HUES48 (cell line): ENCODE data around the gene DNAJC8.

Experiments used
- H3K27ac ChIP-seq: one replicate; pipeline ENCODE4 v1.7.0; 2013; ENCODE audit warnings: low read depth, low read length, inconsistent platforms
- H3K27me3 ChIP-seq: 2 replicates; pipeline ENCODE4 v1.6.1; 2013; ENCODE audit warnings: mild to moderate bottlenecking, low read length; ENCODE audit not compliant: control insufficient read depth, insufficient read depth
- H3K36me3 ChIP-seq: 2 replicates; pipeline ENCODE4 v1.6.1; 2013; ENCODE audit warnings: low read length; ENCODE audit not compliant: control insufficient read depth, insufficient read depth
- H3K4me1 ChIP-seq: 2 replicates; pipeline ENCODE4 v1.6.1; 2013; ENCODE audit warnings: mild to moderate bottlenecking, low read length; ENCODE audit not compliant: control insufficient read depth, insufficient read depth
- H3K4me3 ChIP-seq: 2 replicates; pipeline ENCODE4 v1.5.1; 2013; ENCODE audit warnings: mild to moderate bottlenecking, low read depth, low read length
- H3K9ac ChIP-seq: 2 replicates; pipeline ENCODE4 v1.6.1; 2013; ENCODE audit warnings: mild to moderate bottlenecking, low read depth, low read length, moderate library complexity
- H3K9me3 ChIP-seq: 2 replicates; pipeline ENCODE4 v1.6.1; 2013; ENCODE audit warnings: low read length; ENCODE audit not compliant: control insufficient read depth, insufficient read depth

Gene DNAJC8

GRCh38 chr1:28249013-28249865, 16.4 kb upstream of the DNAJC8 start:
- Histone ChIP-seq H3K4me3 (peak overlapping the region; percentile 39; the same call in 1 of the 2 replicates), H3K4me1 (peaks cover 26% of the 10 kb centered on the region), H3K36me3 (no peaks in the 10 kb centered on the region), H3K9me3 (no peaks in the 10 kb centered on the region), H3K9ac (peak overlapping the region; percentile 43), H3K27ac (peak overlapping the region; percentile 15), H3K27me3 (no peaks in the 10 kb centered on the region)

- no peaks in the 10 kb centered on the region for H3K27me3 ChIP-seq
- peak overlapping the region; percentile 39; the same call in 1 of the 2 replicates for H3K4me3 ChIP-seq
- no peaks in the 10 kb centered on the region for H3K36me3 ChIP-seq
- H3K4me1 ChIP-seq, result peaks cover 26% of the 10 kb centered on the region
- no peaks in the 10 kb centered on the region for H3K9me3 ChIP-seq
- peak overlapping the region; percentile 36 for H3K27ac ChIP-seq
- H3K9ac ChIP-seq, result peak overlapping the region; percentile 43; the same call in 1 of the 2 replicates
Observed at GRCh38 chr1:28248273-28249012, 15.6 kb upstream of the DNAJC8 start.

DNA sequence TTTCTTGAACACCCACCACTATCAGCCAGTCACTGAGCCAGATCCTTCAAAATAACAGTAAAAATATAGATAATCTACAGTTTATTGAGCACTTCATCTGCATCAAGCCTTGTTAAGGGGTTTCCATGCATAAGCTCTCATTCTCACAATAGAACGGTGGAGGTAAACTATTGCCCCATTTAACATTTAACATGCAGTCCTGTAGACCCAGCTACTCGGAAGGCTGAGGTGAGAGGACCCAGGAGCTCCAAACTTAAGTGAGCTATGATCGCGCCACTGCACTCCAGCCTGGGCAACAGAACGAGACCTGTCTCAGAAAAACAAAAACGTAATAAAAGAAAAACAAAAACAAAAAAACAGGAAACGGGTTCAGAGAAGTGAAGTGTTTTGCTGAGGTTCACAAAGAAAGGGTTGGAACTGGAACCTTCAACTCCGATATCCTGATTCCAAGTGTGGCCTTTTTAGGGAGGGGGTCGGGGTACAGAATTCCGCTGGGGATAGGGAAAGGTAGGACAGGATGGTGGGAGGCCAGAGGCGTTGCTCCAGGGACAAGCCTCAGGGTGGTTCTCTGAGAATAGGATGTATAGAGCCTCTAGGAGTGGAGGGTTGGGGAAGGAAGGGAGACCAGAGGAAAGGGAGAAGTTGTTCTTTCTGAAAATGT, 14.9 kb upstream of the DNAJC8 start:
- peak overlapping the region; percentile 44 for H3K4me3 ChIP-seq
- H3K9ac ChIP-seq, result peak overlapping the region; percentile 1; the same call in 1 of the 2 replicates
- H3K27ac ChIP-seq, result no peak overlapping the region
- no peaks in the 10 kb centered on the region for H3K27me3 ChIP-seq
- H3K9me3 ChIP-seq, result no peaks in the 10 kb centered on the region
- no peaks in the 10 kb centered on the region for H3K36me3 ChIP-seq
- peaks cover 26% of the 10 kb centered on the region for H3K4me1 ChIP-seq

DNA sequence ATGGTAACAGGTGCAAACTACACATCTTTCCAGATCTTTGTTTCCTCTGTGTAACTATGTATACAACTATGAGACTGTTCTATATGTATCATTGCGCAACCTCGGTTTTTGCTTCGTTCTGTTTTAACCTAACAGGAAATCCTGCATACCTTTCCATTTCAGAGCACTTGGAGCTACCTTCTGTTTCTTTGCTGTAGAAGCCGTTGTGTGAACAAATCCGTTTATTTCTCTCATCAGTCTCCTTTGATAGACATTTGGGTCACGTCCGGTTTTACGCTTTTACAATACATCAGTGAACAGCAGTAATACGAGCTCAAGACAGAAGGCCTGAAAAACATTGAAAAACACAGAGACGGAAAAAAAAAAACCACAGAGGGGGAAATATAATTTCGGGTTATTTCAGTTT, 13.6 kb upstream of the DNAJC8 start:
- Histone ChIP-seq H3K36me3 (no peaks in the 10 kb centered on the region), H3K27ac (no peak overlapping the region)

GRCh38 chr1:28244549-28245251, 11.9 kb upstream of the DNAJC8 start:
- no peaks in the 10 kb centered on the region for H3K27me3 ChIP-seq
- H3K9me3 ChIP-seq, result no peaks in the 10 kb centered on the region
- H3K4me3 ChIP-seq, result no peak overlapping the region
- no peak overlapping the region for H3K9ac ChIP-seq
- H3K27ac ChIP-seq, result no peak overlapping the region
- H3K4me1 ChIP-seq, result peaks cover 21% of the 10 kb centered on the region
- no peaks in the 10 kb centered on the region for H3K36me3 ChIP-seq

More for the DNA sequence above, 13.6 kb upstream of the DNAJC8 start:
- Histone ChIP-seq H3K9me3 (no peaks in the 10 kb centered on the region), H3K4me3 (no peak overlapping the region), H3K27me3 (no peaks in the 10 kb centered on the region), H3K4me1 (peaks cover 26% of the 10 kb centered on the region), H3K9ac (no peak overlapping the region)

- no peaks in the 10 kb centered on the region for H3K27me3 ChIP-seq
- H3K27ac ChIP-seq, result no peak overlapping the region
- H3K4me3 ChIP-seq, result no peak overlapping the region
- no peak overlapping the region for H3K9ac ChIP-seq
- peaks cover 13% of the 10 kb centered on the region for H3K4me1 ChIP-seq
- H3K36me3 ChIP-seq, result no peaks in the 10 kb centered on the region; the same call in 1 of the 2 replicates
- no peaks in the 10 kb centered on the region for H3K9me3 ChIP-seq
Observed at GRCh38 chr1:28243685-28244311, 11.0 kb upstream of the DNAJC8 start.

DNA sequence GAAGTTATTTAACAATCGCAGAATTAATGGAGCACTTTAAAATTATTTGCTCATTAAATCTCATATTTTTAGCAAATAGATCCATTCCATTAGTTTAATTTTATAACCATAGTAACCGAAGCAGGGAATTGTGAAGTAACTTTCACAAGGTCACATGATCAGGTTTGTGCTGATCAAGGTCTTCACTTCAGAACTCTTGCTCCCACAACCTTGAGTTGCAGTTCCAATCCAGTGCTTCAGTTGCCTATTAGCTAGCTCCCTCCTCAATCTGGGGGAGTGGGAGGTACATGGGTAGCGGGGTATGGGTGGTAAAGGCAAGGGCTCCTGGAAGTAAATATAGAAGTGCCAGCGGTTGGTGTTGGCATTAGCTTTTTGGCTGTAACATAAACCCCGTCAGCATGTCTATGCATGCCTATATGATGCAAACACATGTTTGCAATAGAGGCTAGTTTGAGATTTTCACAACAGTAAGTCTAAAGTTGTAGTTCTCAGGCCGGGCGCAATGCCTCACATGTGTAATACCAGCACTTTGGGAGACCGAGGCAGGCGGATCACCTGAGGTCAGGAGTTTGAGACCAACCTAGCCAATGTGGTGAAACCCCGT, 8.9 kb upstream of the DNAJC8 start:
- no peak overlapping the region for H3K4me3 ChIP-seq
- no peaks in the 10 kb centered on the region for H3K9me3 ChIP-seq
- H3K27me3 ChIP-seq, result no peaks in the 10 kb centered on the region
- H3K27ac ChIP-seq, result no peak overlapping the region
- H3K9ac ChIP-seq, result no peak overlapping the region
- peaks cover 13% of the 10 kb centered on the region for H3K36me3 ChIP-seq
- H3K4me1 ChIP-seq, result peaks cover 6% of the 10 kb centered on the region; the same call in 1 of the 2 replicates

DNA sequence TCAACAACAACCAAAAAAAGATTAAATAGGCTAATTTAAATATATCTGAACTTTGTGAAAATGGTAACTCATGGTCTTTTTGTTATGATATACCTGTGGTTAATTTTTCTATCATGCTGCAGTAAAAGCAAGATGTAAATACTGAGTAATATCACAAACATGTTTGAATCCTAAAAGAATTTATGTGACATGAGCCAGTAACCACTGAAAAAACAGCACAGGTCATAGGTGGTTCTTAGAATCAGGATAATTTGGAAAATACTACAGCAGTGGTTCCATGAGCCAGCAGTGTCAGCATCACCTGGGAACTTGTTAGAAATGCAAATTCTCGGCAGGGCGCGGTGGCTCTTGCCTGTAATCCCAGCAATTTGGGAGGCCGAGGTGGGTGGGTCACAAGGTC, 7.2 kb upstream of the DNAJC8 start:
- Histone ChIP-seq H3K4me3 (no peak overlapping the region), H3K9ac (no peak overlapping the region), H3K27ac (no peak overlapping the region), H3K27me3 (no peaks in the 10 kb centered on the region), H3K4me1 (peaks cover 6% of the 10 kb centered on the region; the same call in 1 of the 2 replicates), H3K9me3 (no peaks in the 10 kb centered on the region), H3K36me3 (peaks cover 13% of the 10 kb centered on the region)

DNA sequence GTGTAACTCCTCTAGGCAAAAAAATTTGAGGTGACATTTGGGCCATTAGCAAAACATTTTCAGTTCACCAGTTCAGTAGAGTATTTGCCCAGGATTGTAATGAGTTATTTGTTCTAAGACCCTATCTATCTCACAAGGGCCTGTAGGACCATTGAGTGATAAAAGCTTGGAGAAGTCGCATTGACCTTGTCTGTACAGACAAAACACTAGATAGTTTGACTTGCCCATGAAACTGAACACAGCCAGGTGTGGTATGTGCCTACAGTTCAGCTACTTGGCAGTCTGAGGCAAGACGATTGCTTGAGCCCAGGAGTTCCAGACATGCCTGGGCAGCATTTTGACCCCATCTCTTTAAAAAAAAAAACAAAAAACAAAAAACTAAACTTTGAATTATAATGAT, 6.2 kb upstream of the DNAJC8 start:
- Histone ChIP-seq H3K27me3 (no peaks in the 10 kb centered on the region), H3K27ac (no peak overlapping the region), H3K9ac (no peak overlapping the region), H3K36me3 (peaks cover 13% of the 10 kb centered on the region), H3K4me1 (peaks cover 6% of the 10 kb centered on the region; the same call in 1 of the 2 replicates), H3K9me3 (no peaks in the 10 kb centered on the region), H3K4me3 (no peak overlapping the region)
